ENCODE data around the gene GLOD5. TPM values are rescaled to one million over a fixed set of nuclear protein-coding genes. Genes with fewer than 3 reads are reported as not detected.

The GLOD5 gene
- total and polyA plus RNA-seq, 9 of the 15 experiments (the other 6 are each of a cell fraction or from before 2014, with no cell fraction given) = 0.27 to 4.4 (median 2.2) TPM

DNA sequence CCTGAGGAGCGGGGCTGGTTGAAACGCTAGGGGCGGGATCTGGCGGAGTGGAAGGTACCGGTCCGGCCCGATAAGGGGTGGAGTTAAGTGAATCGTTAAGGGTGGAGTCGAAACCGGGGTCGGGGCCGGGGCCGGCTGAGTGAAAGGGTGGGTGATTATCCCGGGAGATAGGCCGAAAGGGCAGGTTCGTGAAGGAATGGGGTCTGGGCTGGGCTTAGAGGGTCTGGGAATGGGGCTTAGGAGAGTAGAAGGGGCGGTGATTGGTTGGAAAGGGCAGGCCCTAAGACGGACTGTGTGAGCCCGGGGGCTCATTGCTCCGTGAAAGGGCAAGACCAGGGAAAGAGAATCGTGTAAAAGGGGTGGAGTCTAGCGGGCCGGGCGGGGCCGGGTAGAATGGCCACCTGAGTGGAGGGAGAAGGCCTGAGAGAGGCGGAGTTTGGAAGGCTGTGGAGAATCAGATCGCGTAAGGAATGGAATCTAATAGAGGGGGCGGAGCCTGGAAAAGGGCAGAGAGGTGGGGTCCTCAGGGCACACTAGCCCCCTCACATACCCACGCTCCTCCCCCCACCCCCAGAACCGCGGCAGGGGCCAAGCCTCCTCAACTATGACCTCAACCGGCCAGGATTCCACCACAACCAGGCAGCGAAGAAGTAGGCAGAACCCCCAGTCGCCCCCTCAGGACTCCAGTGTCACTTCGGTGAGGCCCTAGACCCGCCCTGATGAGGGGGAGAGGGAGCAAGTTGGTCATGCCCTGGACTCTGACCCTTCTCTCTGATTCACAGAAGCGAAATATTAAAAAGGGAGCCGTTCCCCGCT is 40.8 kb downstream of the GLOD5 start:
- ChIA-PET CTCF (ENCODE audit: low intra/inter-chr PET ratio) (no interaction called here), POLR2A (interaction anchor here (0.6 to 2.0 kb wide), 8 partner anchors 15 to 238 kb away, joined by 3 to 5 read pairs (median 3); partner anchors contain the start of gene SLC35A2)
- intact Hi-C loops (cut with micrococcal nuclease) = loop anchor here (5.0 to 10.0 kb wide), 5 partner anchors 40 to 373 kb away; partner anchors contain the start of genes GLOD5, PLP2, PQBP1 and SUV39H1
- H3K4me3 ChIP-seq = peak overlapping the region; percentile 69
- WGBS (ENCODE audit: insufficient coverage, low coverage, missing lambda C conversion rate) = 1% methylated on average over 21 of the region's 40 CpGs
- DNase-seq (ENCODE audit: extremely low read depth in 1 of 4, low spot score in 3 of 4) (peak; percentile 74 to 93 (median 78)), FAIRE-seq (no peak), ATAC-seq (peak; percentile 75)
- H2AFZ ChIP-seq (ENCODE audit: low read depth, low read length) = peak overlapping the region; percentile 84
- peak overlapping the region; percentile 82 for H3K4me2 ChIP-seq (ENCODE audit: insufficient read depth, low read length)
- H3K27me3 ChIP-seq (ENCODE audit: control insufficient read depth in 2 of 2, insufficient read depth in 2 of 2, low read length in 2 of 2) = no peaks in the 10 kb centered on the region
- H3K27ac ChIP-seq (ENCODE audit: extremely low read depth, low read depth, low read length) = peak overlapping the region; percentile 97
- H3K9ac ChIP-seq (ENCODE audit: insufficient read depth in 1 of 2, low read depth in 2 of 2, low read length in 2 of 2) = peak overlapping the region; percentile 92 to 94
- H3K36me3 ChIP-seq (ENCODE audit: control insufficient read depth, insufficient read depth, low read length) = peaks cover 34% of the 10 kb centered on the region; the same call in 2 of the 3 replicates
- peaks cover 12 to 32% of the 10 kb centered on the region in 2 experiments for H3K4me1 ChIP-seq (replicated peaks in 1 of 2; ENCODE audit: control insufficient read depth in 2 of 2, insufficient read depth in 2 of 2, low read length in 2 of 2)
- no peaks in the 10 kb centered on the region for H4K20me1 ChIP-seq (replicated peaks; ENCODE audit: control insufficient read depth, insufficient read depth, low read length)
- no peaks in the 10 kb centered on the region for H3K9me1 ChIP-seq (ENCODE audit: control insufficient read depth, insufficient read depth, low read length)
- H3K79me2 ChIP-seq (ENCODE audit: control insufficient read depth, insufficient read depth, low read length) = peaks cover 8% of the 10 kb centered on the region
- no peaks in the 10 kb centered on the region for H3K9me3 ChIP-seq (replicated peaks; ENCODE audit: control insufficient read depth, insufficient read depth, low read depth, low read length)
- BruUV-seq (replicated peaks) = TSS peak; percentile 82
- in situ Hi-C loops (cut with MboI) = no loop called here
- TF ChIP-seq, protein P1, sequence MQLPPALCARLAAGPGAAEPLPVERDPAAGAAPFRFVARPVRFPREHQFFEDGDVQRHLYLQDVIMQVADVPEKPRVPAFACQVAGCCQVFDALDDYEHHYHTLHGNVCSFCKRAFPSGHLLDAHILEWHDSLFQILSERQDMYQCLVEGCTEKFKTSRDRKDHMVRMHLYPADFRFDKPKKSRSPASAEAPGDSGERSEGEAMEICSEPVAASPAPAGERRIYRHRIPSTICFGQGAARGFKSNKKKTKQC (CRISPR knock-in tag; IDR thresholded peaks at IDR 0.05) = peak; percentile 40; the same call in 1 of the 2 replicates
- TF ChIP-seq SUPT5H (IDR thresholded peaks at IDR 0.05) (peak; percentile 96), TEAD1 (CRISPR knock-in tag; IDR thresholded peaks at IDR 0.05) (0 out of 4 replicates have a peak, but pooled peaks of 1 of the 2 experiments have one; percentile 20), RNF2 (IDR thresholded peaks at IDR 0.05) (0 out of 2 replicates have a peak, but pooled peaks have one; percentile 26), ATF7 (IDR thresholded peaks at IDR 0.05) (peak; percentile 6; the same call in 1 of the 2 replicates), CC2D1A (IDR thresholded peaks at IDR 0.05) (0 out of 2 replicates have a peak, but pooled peaks have one; percentile 55), MCM2 (IDR thresholded peaks at IDR 0.05; ENCODE audit: low read depth) (no peak), CBX3 (IDR thresholded peaks at IDR 0.05; ENCODE audit: borderline replicate concordance in 1 of 2, low read length in 2 of 2) (no peak), ELF1 (tag; IDR thresholded peaks at IDR 0.05) (no peak), NR2C1 (IDR thresholded peaks at IDR 0.05) (no peak), NR2C1 (tag; IDR thresholded peaks at IDR 0.05) (no peak), KAT2B (IDR thresholded peaks at IDR 0.05; ENCODE audit: low read depth, low read length) (no peak)
- TF ChIP-seq, protein P2, sequence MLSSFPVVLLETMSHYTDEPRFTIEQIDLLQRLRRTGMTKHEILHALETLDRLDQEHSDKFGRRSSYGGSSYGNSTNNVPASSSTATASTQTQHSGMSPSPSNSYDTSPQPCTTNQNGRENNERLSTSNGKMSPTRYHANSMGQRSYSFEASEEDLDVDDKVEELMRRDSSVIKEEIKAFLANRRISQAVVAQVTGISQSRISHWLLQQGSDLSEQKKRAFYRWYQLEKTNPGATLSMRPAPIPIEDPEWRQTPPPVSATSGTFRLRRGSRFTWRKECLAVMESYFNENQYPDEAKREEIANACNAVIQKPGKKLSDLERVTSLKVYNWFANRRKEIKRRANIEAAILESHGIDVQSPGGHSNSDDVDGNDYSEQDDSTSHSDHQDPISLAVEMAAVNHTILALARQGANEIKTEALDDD (IDR thresholded peaks at IDR 0.05) = peak; percentile 9; the same call in 1 of the 2 replicates
- TF ChIP-seq, protein P3, sequence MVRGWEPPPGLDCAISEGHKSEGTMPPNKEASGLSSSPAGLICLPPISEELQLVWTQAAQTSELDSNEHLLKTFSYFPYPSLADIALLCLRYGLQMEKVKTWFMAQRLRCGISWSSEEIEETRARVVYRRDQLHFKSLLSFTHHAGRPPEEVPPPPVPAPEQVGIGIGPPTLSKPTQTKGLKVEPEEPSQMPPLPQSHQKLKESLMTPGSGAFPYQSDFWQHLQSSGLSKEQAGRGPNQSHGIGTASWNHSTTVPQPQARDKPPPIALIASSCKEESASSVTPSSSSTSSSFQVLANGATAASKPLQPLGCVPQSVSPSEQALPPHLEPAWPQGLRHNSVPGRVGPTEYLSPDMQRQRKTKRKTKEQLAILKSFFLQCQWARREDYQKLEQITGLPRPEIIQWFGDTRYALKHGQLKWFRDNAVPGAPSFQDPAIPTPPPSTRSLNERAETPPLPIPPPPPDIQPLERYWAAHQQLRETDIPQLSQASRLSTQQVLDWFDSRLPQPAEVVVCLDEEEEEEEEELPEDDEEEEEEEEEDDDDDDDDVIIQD (CRISPR knock-in tag; IDR thresholded peaks at IDR 0.05) = no peak
- TF ChIP-seq, protein P4, sequence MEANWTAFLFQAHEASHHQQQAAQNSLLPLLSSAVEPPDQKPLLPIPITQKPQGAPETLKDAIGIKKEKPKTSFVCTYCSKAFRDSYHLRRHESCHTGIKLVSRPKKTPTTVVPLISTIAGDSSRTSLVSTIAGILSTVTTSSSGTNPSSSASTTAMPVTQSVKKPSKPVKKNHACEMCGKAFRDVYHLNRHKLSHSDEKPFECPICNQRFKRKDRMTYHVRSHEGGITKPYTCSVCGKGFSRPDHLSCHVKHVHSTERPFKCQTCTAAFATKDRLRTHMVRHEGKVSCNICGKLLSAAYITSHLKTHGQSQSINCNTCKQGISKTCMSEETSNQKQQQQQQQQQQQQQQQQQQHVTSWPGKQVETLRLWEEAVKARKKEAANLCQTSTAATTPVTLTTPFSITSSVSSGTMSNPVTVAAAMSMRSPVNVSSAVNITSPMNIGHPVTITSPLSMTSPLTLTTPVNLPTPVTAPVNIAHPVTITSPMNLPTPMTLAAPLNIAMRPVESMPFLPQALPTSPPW (CRISPR knock-in tag; IDR thresholded peaks at IDR 0.05) = peak; percentile 26
- TF ChIP-seq, protein P5, sequence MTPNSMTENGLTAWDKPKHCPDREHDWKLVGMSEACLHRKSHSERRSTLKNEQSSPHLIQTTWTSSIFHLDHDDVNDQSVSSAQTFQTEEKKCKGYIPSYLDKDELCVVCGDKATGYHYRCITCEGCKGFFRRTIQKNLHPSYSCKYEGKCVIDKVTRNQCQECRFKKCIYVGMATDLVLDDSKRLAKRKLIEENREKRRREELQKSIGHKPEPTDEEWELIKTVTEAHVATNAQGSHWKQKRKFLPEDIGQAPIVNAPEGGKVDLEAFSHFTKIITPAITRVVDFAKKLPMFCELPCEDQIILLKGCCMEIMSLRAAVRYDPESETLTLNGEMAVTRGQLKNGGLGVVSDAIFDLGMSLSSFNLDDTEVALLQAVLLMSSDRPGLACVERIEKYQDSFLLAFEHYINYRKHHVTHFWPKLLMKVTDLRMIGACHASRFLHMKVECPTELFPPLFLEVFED (CRISPR knock-in tag; conservative IDR thresholded peaks at IDR 0.05) = peak; percentile 94
